HG02610 (cell line): Measurements from ENCODE around the gene OPRL1.

Experiments
- ATAC-seq: cut with Tn5 transposase; IDR thresholded peaks from one replicate; pipeline ENCODE4 v1.9.1; 2021; ENCODE audit warnings: mild to moderate bottlenecking, moderate library complexity; ENCODE audit not compliant: unreplicated experiment

The OPRL1 gene

GRCh38 chr20:64070244-64070993 is 9.5 kb upstream of the OPRL1 start:
- ATAC-seq = no peak

- no peak for ATAC-seq
Measured at GRCh38 chr20:64071341-64072332, 8.2 kb upstream of the OPRL1 start.

- no peak for ATAC-seq
Measured at GRCh38 chr20:64072498-64073063, 7.3 kb upstream of the OPRL1 start.

- no peak for ATAC-seq
Measured at GRCh38 chr20:64073476-64074183, 6.3 kb upstream of the OPRL1 start.

GRCh38 chr20:64074184-64074789 is 5.6 kb upstream of the OPRL1 start:
- ATAC-seq = no peak

- no peak for ATAC-seq
Measured at GRCh38 chr20:64074963-64075362, 4.9 kb upstream of the OPRL1 start.

GRCh38 chr20:64075556-64075955 is 4.3 kb upstream of the OPRL1 start:
- no peak for ATAC-seq

GRCh38 chr20:64076061-64076997 is 3.6 kb upstream of the OPRL1 start:
- no peak for ATAC-seq

GRCh38 chr20:64077094-64077493 is 2.8 kb upstream of the OPRL1 start:
- peak; percentile 37 for ATAC-seq

- ATAC-seq = no peak
Measured at GRCh38 chr20:64077541-64077875, 2.4 kb upstream of the OPRL1 start.

GRCh38 chr20:64077876-64078551 is 1.9 kb upstream of the OPRL1 start:
- no peak for ATAC-seq

- ATAC-seq = no peak
Measured at GRCh38 chr20:64078934-64079272, 979 bp upstream of the OPRL1 start.

- ATAC-seq = peak; percentile 32
Measured at GRCh38 chr20:64079273-64080012, 439 bp upstream of the OPRL1 start, which contains the start of gene RGS19. TSS of gene RGS19 (minus strand) at chr20:64079518. CDS start at chr20:64076886, 2,632 bp downstream.

GRCh38 chr20:64080813-64081623 is 1.1 kb downstream of the OPRL1 start:
- ATAC-seq = no peak

GRCh38 chr20:64081624-64081964 is 1.7 kb downstream of the OPRL1 start:
- ATAC-seq = no peak

- no peak for ATAC-seq
Measured at GRCh38 chr20:64082126-64082731, 2.3 kb downstream of the OPRL1 start.

- no peak for ATAC-seq
Measured at GRCh38 chr20:64082820-64083377, 3.0 kb downstream of the OPRL1 start.
